Neural progenitor cell (in vitro differentiated cells): ENCODE data around the gene ATIC.

ENCODE experiments used
- EZH2 ChIP-seq: fragments of 200-600 bp; sonication (generic); IDR thresholded peaks from 2 replicates; pipeline ENCODE4 v1.6.1; 2017; ENCODE audit warnings: antibody characterized with exemption, mild to moderate bottlenecking, moderate library complexity
- EZH2phosphoT487 ChIP-seq: fragments of 200-600 bp; sonication (generic); IDR thresholded peaks from 2 replicates; pipeline ENCODE4 v1.6.1; 2017; ENCODE audit warnings: antibody characterized with exemption
- TF ChIP-seq, protein P1 (sequence below): fragments of 200-600 bp; sonication (generic); IDR thresholded peaks from 2 replicates; pipeline ENCODE4 v1.5.1; 2017; ENCODE audit warnings: antibody characterized with exemption, mild to moderate bottlenecking

DNA sequence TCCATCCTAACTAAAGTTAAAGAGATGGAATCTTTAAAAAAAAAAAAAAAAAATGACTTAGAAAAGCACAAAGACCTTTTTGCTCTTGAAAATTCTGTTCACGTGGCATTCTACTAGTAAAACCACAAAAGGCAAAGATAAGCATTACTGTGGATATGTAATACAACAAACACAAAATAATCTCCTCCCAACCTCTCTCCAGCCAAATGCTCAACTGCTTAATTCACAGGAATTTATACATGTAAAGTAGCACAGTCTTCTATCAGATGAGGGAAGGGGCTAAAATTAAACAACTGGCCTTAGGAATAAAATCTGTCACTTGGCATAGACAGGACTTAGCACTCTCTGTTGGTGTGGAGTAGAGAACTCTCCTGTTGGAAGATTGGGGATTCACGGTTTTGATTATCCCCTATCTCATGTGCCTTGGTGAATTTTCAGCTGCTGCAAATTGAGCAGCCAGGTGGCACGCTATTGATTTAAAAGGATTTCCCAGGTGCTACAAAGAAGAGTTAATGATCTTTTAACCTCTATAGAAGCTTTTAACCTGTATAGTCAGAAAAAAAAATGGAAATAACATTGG is 57.4 kb downstream of the ATIC start:
- TF ChIP-seq, protein P1, sequence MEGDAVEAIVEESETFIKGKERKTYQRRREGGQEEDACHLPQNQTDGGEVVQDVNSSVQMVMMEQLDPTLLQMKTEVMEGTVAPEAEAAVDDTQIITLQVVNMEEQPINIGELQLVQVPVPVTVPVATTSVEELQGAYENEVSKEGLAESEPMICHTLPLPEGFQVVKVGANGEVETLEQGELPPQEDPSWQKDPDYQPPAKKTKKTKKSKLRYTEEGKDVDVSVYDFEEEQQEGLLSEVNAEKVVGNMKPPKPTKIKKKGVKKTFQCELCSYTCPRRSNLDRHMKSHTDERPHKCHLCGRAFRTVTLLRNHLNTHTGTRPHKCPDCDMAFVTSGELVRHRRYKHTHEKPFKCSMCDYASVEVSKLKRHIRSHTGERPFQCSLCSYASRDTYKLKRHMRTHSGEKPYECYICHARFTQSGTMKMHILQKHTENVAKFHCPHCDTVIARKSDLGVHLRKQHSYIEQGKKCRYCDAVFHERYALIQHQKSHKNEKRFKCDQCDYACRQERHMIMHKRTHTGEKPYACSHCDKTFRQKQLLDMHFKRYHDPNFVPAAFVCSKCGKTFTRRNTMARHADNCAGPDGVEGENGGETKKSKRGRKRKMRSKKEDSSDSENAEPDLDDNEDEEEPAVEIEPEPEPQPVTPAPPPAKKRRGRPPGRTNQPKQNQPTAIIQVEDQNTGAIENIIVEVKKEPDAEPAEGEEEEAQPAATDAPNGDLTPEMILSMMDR = no peak
- TF ChIP-seq EZH2 (no peak), EZH2phosphoT487 (no peak)
